Spinal cord (tissue), 10 donors: ENCODE data around the gene PRPSAP1. TPM values are rescaled to one million over a fixed set of nuclear protein-coding genes. Genes with fewer than 3 reads are reported as not detected.
"Not testable (repeated sequence)": the region's sequence is repeated elsewhere in the genome, so short reads cannot be mapped to it uniquely, and the experiment has no call there.

Experiments used
- DNase-seq, 6 donors: peaks; one replicate each; pipeline versions ENCODE4 v3.0.0 to v3.0.0-alpha.2; 2013 to 2015; ENCODE audit warnings: low spot score in 6 of 6, low read depth in 4 of 6
- H3K27ac ChIP-seq: one replicate; pipeline ENCODE4 v1.5.1; 2013; ENCODE audit warnings: low read depth, low read length, control low read depth
- H3K27me3 ChIP-seq: one replicate; pipeline ENCODE4 v1.6.1; 2013; ENCODE audit warnings: low read length; ENCODE audit not compliant: control insufficient read depth, insufficient read depth
- H3K36me3 ChIP-seq: one replicate; pipeline ENCODE4 v1.6.1; 2013; ENCODE audit warnings: low read length; ENCODE audit not compliant: control insufficient read depth, insufficient read depth
- H3K4me1 ChIP-seq: one replicate; pipeline ENCODE4 v1.6.1; 2013; ENCODE audit warnings: low read length; ENCODE audit not compliant: control insufficient read depth, insufficient read depth
- H3K4me3 ChIP-seq: one replicate; pipeline ENCODE4 v1.5.1; 2013; ENCODE audit warnings: low read depth, low read length, control low read depth
- H3K9me3 ChIP-seq: one replicate; pipeline ENCODE4 v1.6.1; 2013; ENCODE audit warnings: low read length; ENCODE audit not compliant: control insufficient read depth, insufficient read depth
- WGBS: methylation state at CpG from one replicate; pipeline ENCODE4 v1.1.5; 2013; ENCODE audit warnings: missing lambda C conversion rate; ENCODE audit not compliant: insufficient coverage; 5-methylcytosine and 5-hydroxymethylcytosine counted together
- polyA plus RNA-seq, 2 donors: library from polyadenylated mRNA; unstranded; fragments of 120-200 nt; gene quantifications; one replicate each; pipeline ENCODE4 v1.2.1, GENCODE V29; 2013; ENCODE audit not compliant: insufficient read length in 2 of 2
- total RNA-seq, 2 donors: library from RNA; depleted of rRNA in 1 of 2; stranded (reverse); fragments of 120-200 nt in 1 of 2; fragments of >200 nt in 1 of 2; gene quantifications; one replicate each; pipeline versions ENCODE4 v1.2.3 to v1.2.4, GENCODE V29; 2013 to 2014
- donor health status: healthy.

PRPSAP1 gene
- total and polyA plus RNA-seq, 4 donors = 71.7 to 105 (median 86.6) TPM

DNA sequence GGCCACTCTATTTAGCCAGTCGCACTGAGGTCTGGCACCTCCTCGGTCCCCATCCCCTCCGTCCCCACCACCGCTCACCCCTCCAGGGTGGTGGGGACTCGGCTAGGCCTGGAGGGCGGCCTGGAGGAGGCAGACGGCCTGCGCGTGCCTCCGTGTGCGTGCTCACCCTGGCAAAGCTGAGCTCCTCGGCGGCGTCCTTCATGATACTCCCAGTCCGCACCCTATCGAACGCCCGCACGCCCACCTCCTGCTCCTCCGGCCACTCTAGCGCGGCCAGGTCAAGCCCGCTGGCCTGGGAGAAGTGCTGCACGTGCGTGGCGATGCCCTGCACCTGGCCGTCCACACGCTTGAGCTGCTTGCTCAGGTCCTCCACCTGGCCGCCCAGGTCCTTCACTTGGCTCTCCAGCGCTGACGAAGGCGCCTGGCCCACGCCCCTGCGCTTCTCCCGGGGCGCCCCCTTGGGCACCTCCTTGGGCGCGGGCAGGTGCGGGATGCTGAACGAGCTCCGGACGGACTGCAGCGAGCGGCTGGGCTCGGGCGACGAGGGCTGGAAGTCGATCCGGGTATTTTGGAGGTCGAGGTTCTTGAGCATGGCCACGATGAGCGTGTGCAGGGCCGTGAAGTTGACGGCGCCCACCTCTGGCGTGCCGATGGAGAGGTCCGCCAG lies 46.3 kb downstream of the PRPSAP1 start:
- no peak for DNase-seq
- Histone ChIP-seq H3K27me3 (no peaks in the 10 kb centered on the region), H3K9me3 (no peaks in the 10 kb centered on the region), H3K4me3 (no peak overlapping the region), H3K4me1 (no peaks in the 10 kb centered on the region), H3K27ac (no peak overlapping the region), H3K36me3 (peaks cover 51% of the 10 kb centered on the region)
- WGBS = 94% methylated on average over 58 of the region's 58 CpGs

DNA sequence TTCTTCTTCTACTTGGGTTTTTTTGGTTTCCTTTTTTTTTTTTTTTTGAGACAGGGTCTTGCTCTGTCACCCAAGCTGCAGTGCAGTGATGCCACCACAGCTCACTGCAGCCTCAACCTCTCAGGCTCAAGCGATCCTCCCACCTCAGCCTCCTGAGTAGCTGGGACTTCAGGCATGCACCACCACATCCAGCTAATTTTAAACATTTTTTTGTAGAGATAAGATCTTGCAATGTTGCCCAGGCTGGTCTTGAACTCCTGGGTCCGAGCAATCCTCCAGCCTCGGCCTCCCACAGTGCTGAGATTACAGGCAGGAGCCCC lies 48.6 kb downstream of the PRPSAP1 start:
- 94% methylated on average over 3 of the region's 3 CpGs for WGBS
- not testable (repeated sequence) for H3K4me3 ChIP-seq, H3K4me1 ChIP-seq, DNase-seq, H3K27ac ChIP-seq, H3K27me3 ChIP-seq, H3K9me3 ChIP-seq
- H3K36me3 ChIP-seq = peaks cover 48% of the 10 kb centered on the region

DNA sequence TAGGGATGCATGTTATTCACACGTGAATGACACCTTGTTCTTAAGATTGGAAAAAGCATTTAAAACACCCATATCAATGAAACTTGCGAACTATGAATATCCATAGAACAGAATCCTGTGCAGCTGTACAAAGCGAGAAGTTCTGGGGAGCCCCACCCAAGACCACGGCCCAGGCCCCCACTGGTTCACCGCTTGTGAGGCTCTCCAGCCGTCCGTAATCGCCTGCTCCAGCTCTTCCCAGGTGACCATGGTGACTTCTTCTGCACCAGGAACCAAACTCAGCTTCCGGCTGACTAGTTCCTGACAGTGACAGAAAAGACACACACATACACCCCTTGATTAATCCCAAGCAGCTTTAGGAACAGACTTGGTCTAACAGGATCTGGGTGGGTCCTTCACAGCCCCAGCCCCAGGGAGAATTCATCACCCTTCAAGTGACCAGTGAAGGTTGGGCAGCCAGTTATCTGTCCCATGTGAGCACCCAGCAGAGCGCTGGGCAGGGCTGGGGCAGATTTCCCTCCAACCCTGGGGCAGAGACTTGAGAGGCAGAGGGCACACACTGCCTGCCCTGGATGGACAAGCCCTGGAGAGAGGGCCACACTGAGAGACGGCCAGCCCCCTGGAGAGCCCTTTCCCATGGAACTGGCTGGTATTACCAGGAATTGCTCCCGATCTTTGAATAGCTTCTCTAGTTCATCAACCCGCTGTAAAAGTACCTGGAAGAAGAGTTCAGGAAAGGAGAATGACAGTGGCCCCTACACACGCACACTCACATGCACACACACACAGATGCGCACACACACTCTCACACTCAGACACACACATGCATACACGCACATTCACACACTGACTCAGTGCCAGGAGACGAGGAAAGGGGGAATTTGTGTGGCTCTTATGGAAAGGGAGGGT lies 49.2 kb downstream of the PRPSAP1 start:
- no peaks in the 10 kb centered on the region for H3K4me1 ChIP-seq
- H3K27ac ChIP-seq = no peak overlapping the region
- H3K36me3 ChIP-seq = peaks cover 45% of the 10 kb centered on the region
- DNase-seq = no peak
- no peak overlapping the region for H3K4me3 ChIP-seq
- 86% methylated on average over 10 of the region's 17 CpGs for WGBS
- no peaks in the 10 kb centered on the region for H3K9me3 ChIP-seq
- no peaks in the 10 kb centered on the region for H3K27me3 ChIP-seq

DNA sequence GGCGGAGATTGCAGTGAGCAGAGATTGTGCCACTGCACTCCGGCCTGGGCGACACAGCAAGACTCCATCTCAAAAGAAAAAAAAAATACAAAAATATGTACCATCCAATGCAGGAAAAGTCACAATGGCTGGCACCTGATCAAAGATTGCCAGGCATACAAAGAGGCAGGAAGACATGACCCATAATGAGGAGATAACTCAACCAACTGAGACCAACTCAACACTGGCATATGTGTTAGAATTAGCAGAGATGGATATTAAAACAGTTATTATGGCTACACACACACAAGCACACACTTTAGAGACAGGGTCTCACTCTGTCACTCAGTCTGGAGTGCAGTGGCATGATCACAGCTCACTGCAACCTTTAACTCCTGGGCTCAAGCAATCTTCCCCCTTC lies 56.3 kb downstream of the PRPSAP1 start:
- H3K4me3 ChIP-seq = no peak overlapping the region
- DNase-seq = no peak
- H3K27me3 ChIP-seq = no peaks in the 10 kb centered on the region
- H3K36me3 ChIP-seq = peaks cover 20% of the 10 kb centered on the region
- no peaks in the 10 kb centered on the region for H3K4me1 ChIP-seq
- 90% methylated on average over 3 of the region's 3 CpGs for WGBS
- no peak overlapping the region for H3K27ac ChIP-seq
- no peaks in the 10 kb centered on the region for H3K9me3 ChIP-seq

DNA sequence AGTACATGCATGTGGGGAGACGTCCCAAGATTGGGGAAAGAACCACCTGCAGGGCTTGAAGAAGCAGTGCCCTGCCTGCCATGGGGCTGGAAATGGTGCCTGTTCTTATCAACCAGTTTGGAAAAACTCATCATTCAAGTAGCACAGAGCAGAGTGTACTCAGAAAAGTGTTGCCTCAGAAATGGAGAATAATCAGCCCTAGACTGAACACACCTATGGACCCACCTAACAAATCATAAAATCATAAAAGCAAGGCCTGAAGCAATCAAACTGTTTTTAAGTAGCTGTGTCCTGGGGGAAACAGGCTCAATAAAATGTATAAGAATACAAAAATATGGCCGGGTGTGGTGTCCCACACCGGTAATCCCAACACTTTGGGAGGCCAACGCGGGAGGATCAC lies 56.8 kb downstream of the PRPSAP1 start:
- Histone ChIP-seq H3K4me1 (no peaks in the 10 kb centered on the region), H3K27me3 (no peaks in the 10 kb centered on the region), H3K36me3 (peaks cover 24% of the 10 kb centered on the region), H3K9me3 (no peaks in the 10 kb centered on the region), H3K4me3 (no peak overlapping the region), H3K27ac (no peak overlapping the region)
- WGBS = 100% methylated on average over 1 of the region's 5 CpGs
- no peak for DNase-seq

DNA sequence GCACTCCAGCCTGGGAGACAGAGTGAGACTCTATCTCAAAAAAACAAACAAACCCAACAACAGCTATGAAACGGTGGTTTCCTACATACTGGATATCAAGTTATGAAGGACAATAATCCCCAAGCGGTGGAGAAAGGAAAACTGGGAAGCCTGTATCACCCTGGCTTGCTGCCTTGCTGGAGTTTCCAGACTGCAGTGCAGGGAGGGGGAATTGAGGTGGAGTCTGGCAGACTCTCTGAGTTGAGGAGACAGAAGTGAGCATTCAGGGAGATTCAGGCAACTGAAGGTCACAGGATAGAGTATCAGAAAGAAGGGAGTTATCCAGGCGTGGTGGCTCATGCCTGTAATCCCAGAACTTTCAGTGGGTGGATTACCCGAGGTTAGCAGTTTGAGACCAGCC lies 57.5 kb downstream of the PRPSAP1 start:
- no peaks in the 10 kb centered on the region for H3K9me3 ChIP-seq
- H3K36me3 ChIP-seq = peaks cover 29% of the 10 kb centered on the region
- H3K27ac ChIP-seq = no peak overlapping the region
- DNase-seq = no peak
- 63% methylated on average over 2 of the region's 4 CpGs for WGBS
- no peaks in the 10 kb centered on the region for H3K27me3 ChIP-seq
- H3K4me3 ChIP-seq = no peak overlapping the region
- H3K4me1 ChIP-seq = no peaks in the 10 kb centered on the region

DNA sequence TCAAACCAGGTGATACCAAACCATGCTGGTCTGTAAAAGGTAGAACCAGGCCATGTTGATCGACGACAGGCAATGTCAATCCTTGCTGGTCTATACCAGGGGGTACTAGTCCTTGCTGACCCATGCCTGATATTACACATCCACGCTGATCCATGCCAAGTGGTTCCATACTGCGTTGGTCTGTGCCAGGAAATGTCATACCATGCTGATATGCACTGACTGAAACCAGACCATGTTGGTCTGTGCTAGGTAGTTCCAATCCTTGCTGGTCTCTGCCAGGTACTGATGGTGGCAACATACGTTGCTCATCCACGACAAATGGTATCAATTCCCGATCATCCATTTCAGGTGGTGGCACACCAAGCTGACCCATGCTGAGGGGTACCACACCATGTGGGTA lies 60.6 kb downstream of the PRPSAP1 start:
- WGBS = 80% methylated on average over 7 of the region's 7 CpGs
- no peaks in the 10 kb centered on the region for H3K27me3 ChIP-seq
- H3K9me3 ChIP-seq = no peaks in the 10 kb centered on the region
- H3K36me3 ChIP-seq = peaks cover 47% of the 10 kb centered on the region
- no peak for DNase-seq
- H3K27ac ChIP-seq = no peak overlapping the region
- H3K4me1 ChIP-seq = no peaks in the 10 kb centered on the region
- no peak overlapping the region for H3K4me3 ChIP-seq

DNA sequence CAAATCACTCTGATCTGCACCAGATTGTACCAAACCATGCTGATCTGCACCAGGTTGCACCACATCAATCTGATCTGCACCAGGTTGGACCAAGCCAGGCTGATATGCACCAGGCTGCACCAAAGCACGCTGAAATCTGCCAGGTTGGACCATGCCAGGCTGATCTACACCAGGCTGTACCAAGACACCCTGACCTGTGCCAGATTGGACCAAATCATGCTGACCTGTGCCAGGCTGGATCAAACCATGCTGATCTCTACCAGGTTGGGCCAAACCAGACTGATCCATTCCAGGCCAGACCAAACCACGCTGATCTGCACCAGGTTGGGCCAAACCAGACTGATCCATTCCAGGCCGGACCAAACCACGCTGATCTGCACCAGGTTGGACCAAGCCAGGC lies 61.1 kb downstream of the PRPSAP1 start:
- Histone ChIP-seq H3K27ac (no peak overlapping the region), H3K9me3 (no peaks in the 10 kb centered on the region), H3K36me3 (peaks cover 52% of the 10 kb centered on the region), H3K4me3 (no peak overlapping the region), H3K27me3 (no peaks in the 10 kb centered on the region), H3K4me1 (no peaks in the 10 kb centered on the region)
- 100% methylated on average over 4 of the region's 4 CpGs for WGBS
- DNase-seq = no peak

DNA sequence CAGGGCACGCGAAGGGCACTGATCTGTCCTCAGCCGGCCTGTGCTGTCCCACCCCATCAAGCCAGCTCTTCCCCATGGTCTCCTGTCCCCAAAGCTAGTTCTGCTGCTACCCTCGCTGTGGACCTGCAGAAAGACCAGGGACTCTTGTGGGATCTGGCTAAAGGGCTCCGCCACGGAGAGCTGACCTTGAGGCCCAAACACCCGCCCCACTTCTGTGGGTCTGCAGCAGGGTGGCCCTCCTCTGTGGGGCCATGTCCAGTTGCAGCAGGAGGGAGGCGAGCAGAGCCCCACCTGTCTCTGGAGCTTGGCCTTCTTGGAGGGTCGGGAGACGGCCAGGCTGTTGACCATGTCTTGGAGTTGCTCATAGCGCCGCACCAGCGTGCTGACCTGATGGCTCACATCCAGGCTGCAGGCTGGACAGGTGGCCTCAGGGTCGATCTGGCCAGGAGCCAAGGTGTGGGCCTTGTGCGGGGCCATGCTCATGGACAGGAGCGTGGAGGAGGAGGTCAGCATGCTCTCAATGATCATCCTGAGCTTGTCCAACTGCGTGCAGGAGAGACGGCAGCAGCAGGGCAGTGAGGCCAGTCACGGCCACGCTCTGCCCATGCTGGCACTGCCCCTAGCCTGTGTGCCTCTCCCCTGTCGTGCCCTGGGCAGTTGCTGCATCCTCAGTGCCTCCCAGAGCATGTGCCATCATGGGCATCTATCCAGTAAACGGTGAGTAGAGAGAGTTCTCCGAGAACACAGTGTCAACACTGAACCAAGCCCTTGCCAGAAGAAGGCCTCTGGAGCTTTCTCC lies 71.9 kb downstream of the PRPSAP1 start:
- H3K36me3 ChIP-seq = peaks cover 63% of the 10 kb centered on the region
- no peaks in the 10 kb centered on the region for H3K9me3 ChIP-seq
- no peak overlapping the region for H3K4me3 ChIP-seq
- peaks cover 16% of the 10 kb centered on the region for H3K4me1 ChIP-seq
- no peaks in the 10 kb centered on the region for H3K27me3 ChIP-seq
- WGBS = 86% methylated on average over 23 of the region's 23 CpGs
- DNase-seq = no peak
- H3K27ac ChIP-seq = no peak overlapping the region
